Measurements from ENCODE around the gene ZBTB40.

The ZBTB40 gene

DNA sequence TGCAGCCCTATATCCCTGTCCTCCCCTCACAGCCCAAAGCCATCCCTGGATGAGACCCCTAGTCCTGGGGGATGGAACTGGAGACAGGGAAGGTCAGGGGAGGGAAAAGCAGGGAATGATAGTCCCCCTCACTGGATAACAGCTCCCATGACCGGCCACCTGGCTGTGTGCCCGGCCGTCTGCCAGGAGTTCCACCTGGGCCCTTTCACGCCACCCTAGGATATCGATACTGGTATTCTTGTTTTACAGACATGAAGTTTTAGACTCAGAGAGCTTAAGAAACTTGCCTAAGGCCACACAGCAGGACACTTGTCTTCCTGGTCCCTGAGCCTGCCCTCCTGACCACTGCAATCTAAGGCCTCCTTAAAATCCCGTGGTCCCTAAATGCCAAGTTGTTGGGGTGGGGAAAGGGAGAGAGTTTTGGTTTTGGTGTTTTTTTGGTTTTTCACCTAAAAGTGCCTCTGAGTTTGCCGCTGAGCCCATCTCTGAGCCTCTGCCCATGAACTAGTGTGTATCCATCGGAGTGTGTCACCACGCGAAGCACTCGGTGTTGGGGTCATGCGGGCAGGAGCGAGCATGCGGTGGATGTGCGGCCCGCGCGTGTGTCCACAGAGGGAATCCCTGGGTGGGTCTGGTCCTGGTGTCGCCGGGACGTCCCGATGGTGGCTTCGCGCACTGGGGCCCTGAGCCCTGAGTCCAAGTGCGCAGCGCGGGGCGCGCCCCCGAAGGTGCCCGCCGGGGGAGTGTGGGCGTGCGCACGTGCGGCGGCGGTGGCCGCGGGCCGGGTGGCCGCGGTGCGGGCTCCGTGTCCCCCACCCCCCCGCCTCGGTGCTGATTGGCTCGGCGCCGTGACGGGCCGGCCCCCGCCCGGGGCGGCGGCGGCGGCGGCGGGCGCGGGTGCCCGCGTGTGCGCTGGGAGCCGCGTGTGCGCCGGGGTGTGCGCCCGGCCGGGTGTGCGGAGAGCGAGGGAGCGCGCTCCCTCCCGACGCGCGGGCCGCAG is 111.2 kb downstream of the ZBTB40 start, which contains the start of gene EPHA8:
Gene EPHA8, plus strand, starts transcription at position 906 of the 1,000 bp plus-strand sequence. CDS start 147 bp downstream, outside the sequence.
- H3K9ac ChIP-seq (ENCODE audit: low read length): no peak within 1 kb of the TSS

DNA sequence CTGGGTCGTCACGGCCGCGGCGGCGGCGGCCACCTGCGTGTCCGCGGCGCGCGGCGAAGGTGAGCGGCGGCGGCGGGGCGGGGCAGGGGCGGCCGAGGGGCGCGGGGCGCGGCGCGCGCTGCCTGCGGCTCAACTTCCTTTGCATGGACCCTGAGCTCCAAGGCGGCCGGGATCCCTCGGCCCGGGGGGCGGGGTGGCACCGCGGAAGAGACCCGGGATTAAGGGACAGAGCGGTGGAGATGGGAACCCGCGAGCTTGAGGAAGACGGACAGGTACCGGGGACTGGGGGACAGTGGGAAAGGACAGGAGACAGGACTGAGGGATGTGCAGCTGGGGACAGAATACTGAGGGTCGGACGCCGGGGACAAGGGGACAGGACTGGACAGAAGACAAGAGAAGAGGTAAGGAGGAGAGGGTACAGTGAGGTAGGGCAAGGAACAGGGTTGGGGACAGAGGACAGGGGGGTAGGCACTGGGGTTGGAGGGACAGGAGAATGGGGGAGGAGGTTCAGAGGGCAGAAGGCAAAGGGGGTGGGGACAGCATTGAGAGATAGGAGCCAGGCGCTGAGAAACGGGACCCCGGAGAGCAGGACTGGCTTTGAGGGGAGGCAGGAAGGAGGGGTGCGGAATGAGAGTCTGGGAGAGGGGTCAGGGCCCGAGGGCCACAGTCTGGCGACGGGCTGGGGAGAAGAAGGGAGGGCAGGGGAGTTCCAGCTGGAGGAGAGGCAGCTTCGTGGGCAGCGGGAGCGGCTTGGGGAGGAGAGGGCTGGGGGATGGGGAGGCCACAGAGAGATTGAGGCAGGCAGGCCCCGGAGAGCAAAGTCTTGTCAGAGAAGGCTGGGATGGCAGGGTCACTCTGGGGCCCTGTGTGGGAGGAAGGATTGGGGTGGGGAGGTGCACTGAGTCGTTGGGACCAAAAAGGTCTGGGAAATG is 112.3 kb downstream of the ZBTB40 start:
- Histone ChIP-seq H3K4me3 (ENCODE audit: insufficient read depth, low read length, poor library complexity, severe bottlenecking) (no peak overlapping the region), H2AFZ (ENCODE audit: low read depth, low read length, severe bottlenecking) (no peak overlapping the region), H3K36me3 (ENCODE audit: low read length) (no peaks in the 10 kb centered on the region), H3K27me3 (ENCODE audit: low read length) (no peaks in the 10 kb centered on the region), H3K9me3 (ENCODE audit: insufficient read depth, low read length) (no peaks in the 10 kb centered on the region), H3K79me2 (ENCODE audit: insufficient read depth, low read length) (no peaks in the 10 kb centered on the region), H3K9ac (ENCODE audit: low read length) (no peak overlapping the region), H3K27ac (ENCODE audit: low read depth, low read length) (no peak overlapping the region), H3F3A (ENCODE audit: insufficient read depth) (no peaks in the 10 kb centered on the region), H4K20me1 (ENCODE audit: low read depth, low read length) (no peaks in the 10 kb centered on the region), H3K4me2 (ENCODE audit: low read depth, low read length, poor library complexity, severe bottlenecking) (no peak overlapping the region), H3K9me2 (replicated peaks; ENCODE audit: insufficient read depth, low read length) (no peaks in the 10 kb centered on the region)
- no peak for TF ChIP-seq EZH2phosphoT487 (conservative IDR thresholded peaks at IDR 0.05; ENCODE audit: low read length)
- TF ChIP-seq, protein P1, sequence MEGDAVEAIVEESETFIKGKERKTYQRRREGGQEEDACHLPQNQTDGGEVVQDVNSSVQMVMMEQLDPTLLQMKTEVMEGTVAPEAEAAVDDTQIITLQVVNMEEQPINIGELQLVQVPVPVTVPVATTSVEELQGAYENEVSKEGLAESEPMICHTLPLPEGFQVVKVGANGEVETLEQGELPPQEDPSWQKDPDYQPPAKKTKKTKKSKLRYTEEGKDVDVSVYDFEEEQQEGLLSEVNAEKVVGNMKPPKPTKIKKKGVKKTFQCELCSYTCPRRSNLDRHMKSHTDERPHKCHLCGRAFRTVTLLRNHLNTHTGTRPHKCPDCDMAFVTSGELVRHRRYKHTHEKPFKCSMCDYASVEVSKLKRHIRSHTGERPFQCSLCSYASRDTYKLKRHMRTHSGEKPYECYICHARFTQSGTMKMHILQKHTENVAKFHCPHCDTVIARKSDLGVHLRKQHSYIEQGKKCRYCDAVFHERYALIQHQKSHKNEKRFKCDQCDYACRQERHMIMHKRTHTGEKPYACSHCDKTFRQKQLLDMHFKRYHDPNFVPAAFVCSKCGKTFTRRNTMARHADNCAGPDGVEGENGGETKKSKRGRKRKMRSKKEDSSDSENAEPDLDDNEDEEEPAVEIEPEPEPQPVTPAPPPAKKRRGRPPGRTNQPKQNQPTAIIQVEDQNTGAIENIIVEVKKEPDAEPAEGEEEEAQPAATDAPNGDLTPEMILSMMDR (IDR thresholded peaks at IDR 0.05; ENCODE audit: insufficient read depth, low read length, poor library complexity, severe bottlenecking): no peak

More for the DNA sequence above, 111.2 kb downstream of the ZBTB40 start, which contains the start of gene EPHA8:
- no peaks in the 10 kb centered on the region for H3K9me3 ChIP-seq (ENCODE audit: insufficient read depth, low read length)
- H2AFZ ChIP-seq (ENCODE audit: low read depth, low read length, severe bottlenecking): no peak within 1 kb of the TSS
- TF ChIP-seq, protein P1 (IDR thresholded peaks at IDR 0.05; ENCODE audit: insufficient read depth, low read length, poor library complexity, severe bottlenecking): no peak
- no peak for TF ChIP-seq EZH2phosphoT487 (conservative IDR thresholded peaks at IDR 0.05; ENCODE audit: low read length)
- H3K4me3 ChIP-seq (ENCODE audit: insufficient read depth, low read length, poor library complexity, severe bottlenecking): no peak within 1 kb of the TSS
- H3K27ac ChIP-seq (ENCODE audit: low read depth, low read length): no peak within 1 kb of the TSS
- H3K27me3 ChIP-seq (ENCODE audit: low read length): no peaks in the 10 kb centered on the region
- H3K36me3 ChIP-seq (ENCODE audit: low read length): no peaks in the 10 kb centered on the region
- no peaks in the 10 kb centered on the region for H3K79me2 ChIP-seq (ENCODE audit: insufficient read depth, low read length)
- H3K4me2 ChIP-seq (ENCODE audit: low read depth, low read length, poor library complexity, severe bottlenecking): no peak within 1 kb of the TSS
- no peaks in the 10 kb centered on the region for H4K20me1 ChIP-seq (ENCODE audit: low read depth, low read length)
- H3K9me2 ChIP-seq (replicated peaks; ENCODE audit: insufficient read depth, low read length): no peaks in the 10 kb centered on the region
- H3F3A ChIP-seq (ENCODE audit: insufficient read depth): no peaks in the 10 kb centered on the region

DNA sequence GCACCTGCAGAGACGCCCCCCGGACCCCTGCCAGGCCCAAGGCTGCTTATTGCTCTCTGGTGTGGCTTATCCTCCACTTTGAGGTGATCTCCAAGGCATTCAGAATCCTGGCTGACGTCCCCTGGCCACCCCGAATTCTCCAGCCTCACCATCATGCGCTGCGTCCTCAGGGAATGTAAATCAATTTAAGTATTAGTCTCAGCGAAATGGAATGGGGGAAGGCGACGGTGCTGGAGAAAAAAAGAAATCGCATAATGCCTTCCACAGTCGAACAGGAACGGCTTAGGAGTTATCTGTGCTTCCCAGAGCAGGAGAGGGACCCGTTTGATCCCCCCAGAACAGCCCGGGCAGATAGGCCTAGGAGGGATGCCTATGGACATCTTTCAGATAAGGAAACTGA is 114.5 kb downstream of the ZBTB40 start:
- H3K9me2 ChIP-seq (replicated peaks; ENCODE audit: insufficient read depth, low read length): no peaks in the 10 kb centered on the region
- H3K27ac ChIP-seq (ENCODE audit: low read depth, low read length): no peak overlapping the region
- no peaks in the 10 kb centered on the region for H3K9me3 ChIP-seq (ENCODE audit: insufficient read depth, low read length)
- H3K36me3 ChIP-seq (ENCODE audit: low read length): no peaks in the 10 kb centered on the region
- H3F3A ChIP-seq (ENCODE audit: insufficient read depth): no peaks in the 10 kb centered on the region
- TF ChIP-seq, protein P1 (IDR thresholded peaks at IDR 0.05; ENCODE audit: insufficient read depth, low read length, poor library complexity, severe bottlenecking): no peak
- H3K4me3 ChIP-seq (ENCODE audit: insufficient read depth, low read length, poor library complexity, severe bottlenecking): no peak overlapping the region
- H4K20me1 ChIP-seq (ENCODE audit: low read depth, low read length): no peaks in the 10 kb centered on the region
- no peak overlapping the region for H3K4me2 ChIP-seq (ENCODE audit: low read depth, low read length, poor library complexity, severe bottlenecking)
- no peaks in the 10 kb centered on the region for H3K27me3 ChIP-seq (ENCODE audit: low read length)
- H2AFZ ChIP-seq (ENCODE audit: low read depth, low read length, severe bottlenecking): no peak overlapping the region
- no peaks in the 10 kb centered on the region for H3K79me2 ChIP-seq (ENCODE audit: insufficient read depth, low read length)
- H3K9ac ChIP-seq (ENCODE audit: low read length): no peak overlapping the region
